B cell (primary cell): ENCODE measurements around the gene PMPCA. TPM values are rescaled to one million over a fixed set of nuclear protein-coding genes. Genes with fewer than 3 reads are reported as not detected.

ENCODE experiments used
- ATAC-seq: fragments of 200-7000 bp; cut with Tn5 transposase; one replicate; pipeline ENCODE4 v1.10.0; 2021; ENCODE audit warnings: low read depth, mild to moderate bottlenecking, moderate number of reproducible peaks, moderate library complexity
- CTCF ChIA-PET: fragments of 350-600 bp; sonication (Branson Sonifier 250); formaldehyde crosslinking; loops from one replicate; lab custom pipeline; 2021; ENCODE audit warnings: antibody characterized with exemption, inconsistent platforms; lab: Charles Lee
- POLR2A ChIA-PET: fragments of 350-600 bp; sonication (Branson Sonifier 250); formaldehyde crosslinking; loops from one replicate; lab custom pipeline; 2021; ENCODE audit warnings: antibody characterized with exemption; lab: Charles Lee
- DNase-seq: peaks from one replicate; pipeline ENCODE4 v3.0.0; 2013
- H2AFZ ChIP-seq: 2 replicates; pipeline ENCODE4 v1.6.1; 2012; ENCODE audit warnings: mild to moderate bottlenecking, low read depth, low read length; ENCODE audit not compliant: insufficient read depth, poor library complexity, severe bottlenecking
- H3K27ac ChIP-seq, 2 donors: 1 replicate in 1 of 2; 2 replicates in 1 of 2; pipeline ENCODE4 v1.5.1; 2012 to 2013; ENCODE audit warnings: low read length in 2 of 2, mild to moderate bottlenecking in 2 of 2, moderate library complexity in 1 of 2
- H3K27me3 ChIP-seq, 4 experiments: fragments of 200-600 bp in 1 of 4; sonication (generic) in 1 of 4; replicated peaks in 1 of 4; 1 replicate in 2 of 4; 2 replicates in 2 of 4; pipeline versions ENCODE4 v1.6.1 to v1.7.0; 2013 to 2016; ENCODE audit warnings: low read length in 3 of 4, mild to moderate bottlenecking in 2 of 4, mixed read lengths in 1 of 4, moderate library complexity in 1 of 4; ENCODE audit not compliant: insufficient read depth in 4 of 4, control insufficient read depth in 3 of 4; ENCODE audit errors: control extremely low read depth in 1 of 4
- H3K36me3 ChIP-seq, 2 experiments: replicated peaks in 1 of 2; 1 replicate in 1 of 2; 2 replicates in 1 of 2; pipeline versions ENCODE4 v1.6.1 to v1.7.1; 2013; ENCODE audit warnings: low read length in 1 of 2; ENCODE audit not compliant: insufficient read depth in 2 of 2, control insufficient read depth in 1 of 2; ENCODE audit errors: control extremely low read depth in 1 of 2, extremely low read depth in 1 of 2
- H3K4me1 ChIP-seq, 2 donors: fragments of 200-600 bp in 1 of 2; sonication (generic) in 1 of 2; 1 replicate in 1 of 2; 2 replicates in 1 of 2; pipeline versions ENCODE4 v1.5.1 to v1.6.1; 2013 to 2017; ENCODE audit warnings: low read length in 2 of 2; ENCODE audit not compliant: control insufficient read depth in 2 of 2, insufficient read depth in 2 of 2
- H3K4me2 ChIP-seq: replicated peaks from 2 replicates; pipeline ENCODE3; 2012; ENCODE audit warnings: mild to moderate bottlenecking, low read depth, low read length; ENCODE audit not compliant: poor library complexity, severe bottlenecking
- H3K4me3 ChIP-seq, 5 experiments: fragments of 200-600 bp in 1 of 5; sonication (generic) in 1 of 5; 1 replicate in 3 of 5; 2 replicates in 2 of 5; pipeline versions ENCODE4 v1.5.1 to v1.7.0; 2011 to 2016; ENCODE audit warnings: low read length in 4 of 5, mild to moderate bottlenecking in 4 of 5, low read depth in 2 of 5, control low read depth in 1 of 5, moderate library complexity in 1 of 5; ENCODE audit not compliant: insufficient read depth in 1 of 5; ENCODE audit errors: control extremely low read depth in 1 of 5, extremely low read depth in 1 of 5
- H3K79me2 ChIP-seq: fragments of 200-600 bp; sonication (generic); one replicate; pipeline ENCODE4 v1.6.0; 2016; ENCODE audit warnings: low read length; ENCODE audit not compliant: control insufficient read depth, insufficient read depth
- H3K9ac ChIP-seq: fragments of 200-600 bp; sonication (generic); 2 replicates; pipeline ENCODE4 v1.6.1; 2017; ENCODE audit warnings: mild to moderate bottlenecking, low read length, moderate library complexity
- H3K9me3 ChIP-seq, 3 donors: one replicate each; pipeline versions ENCODE4 v1.6.1 to v1.7.1; 2013; ENCODE audit warnings: low read length in 2 of 3; ENCODE audit not compliant: control insufficient read depth in 2 of 3, insufficient read depth in 1 of 3; ENCODE audit errors: control extremely low read depth in 1 of 3
- H4K20me1 ChIP-seq: 2 replicates; pipeline ENCODE4 v1.6.0; 2012; ENCODE audit warnings: mild to moderate bottlenecking, low read length; ENCODE audit not compliant: insufficient read depth, control insufficient read depth, poor library complexity, severe bottlenecking
- H3K27ac Mint-ChIP-seq: one replicate; pipeline ENCODE4 v1.8.0; 2021; ENCODE audit warnings: mixed read lengths
- H3K27me3 Mint-ChIP-seq: one replicate; pipeline ENCODE4 v1.8.0; 2021; ENCODE audit warnings: mixed read lengths
- H3K4me1 Mint-ChIP-seq: one replicate; pipeline ENCODE4 v1.8.0; 2021; ENCODE audit warnings: mixed read lengths
- H3K4me3 Mint-ChIP-seq: one replicate; pipeline ENCODE4 v1.8.0; 2021; ENCODE audit warnings: mixed read lengths
- H3K9me3 Mint-ChIP-seq: one replicate; pipeline ENCODE4 v1.8.0; 2022; ENCODE audit warnings: mixed read lengths; ENCODE audit not compliant: insufficient read depth
- EZH2 ChIP-seq: IDR thresholded peaks from 2 replicates; pipeline ENCODE4 v1.6.1; 2012; ENCODE audit warnings: borderline replicate concordance, low read depth, mild to moderate bottlenecking, moderate library complexity, low read length; ENCODE audit not compliant: insufficient read depth, poor library complexity, severe bottlenecking
- WGBS: methylation state at CpG from one replicate; pipeline ENCODE4 v1.1.5; 2013; ENCODE audit warnings: missing lambda C conversion rate; ENCODE audit not compliant: insufficient coverage; 5-methylcytosine and 5-hydroxymethylcytosine counted together
- intact Hi-C: fragments of 100-400 bp; cut with micrococcal nuclease; formaldehyde crosslinking; loops from one replicate; pipeline ENCODE4 v1.10.0; 2022
- polyA plus RNA-seq: library from polyadenylated mRNA; depleted of rRNA; stranded (reverse); fragments of >200 nt; gene quantifications from 2 replicates; pipeline ENCODE4 v1.2.3, GENCODE V29; 2012
- total RNA-seq, 2 donors: library from RNA; stranded (reverse); fragments of 120-200 nt in 1 of 2; gene quantifications; 1 replicate in 1 of 2; 2 replicates in 1 of 2; pipeline versions ENCODE4 v1.2.3 to v1.2.4, GENCODE V29; 2013 to 2022
- TF ChIP-seq, protein P1 (sequence below): fragments of 200-600 bp; IDR thresholded peaks from one replicate; pipeline ENCODE4 v1.8.0; 2022; ENCODE audit warnings: antibody characterized with exemption, mild to moderate bottlenecking

PMPCA gene
- total and polyA plus RNA-seq, 2 donors (not counting 1 experiment from before 2014, with no cell fraction given) = 64.4 to 72.2 TPM

GRCh38 chr9:136445799-136446198 lies 35.3 kb downstream of the PMPCA start:
- Histone ChIP-seq H3K9me3 (no peaks in the 10 kb centered on the region), H3K9ac (no peak overlapping the region), H3K36me3 (peaks cover 6 to 68% of the 10 kb centered on the region in 2 experiments), H2AFZ (no peak overlapping the region), H3K27me3 (no peaks in the 10 kb centered on the region), H3K4me3 (no peak overlapping the region), H3K27ac (no peak overlapping the region), H3K79me2 (peaks cover 2% of the 10 kb centered on the region), H3K4me1 (no peaks in the 10 kb centered on the region), H3K4me2 (no peak overlapping the region), H4K20me1 (peaks cover 17% of the 10 kb centered on the region)
- intact Hi-C loops = no loop called here
- H3K27me3 Mint-ChIP-seq = no peaks in the 10 kb centered on the region
- no peaks in the 10 kb centered on the region for H3K9me3 Mint-ChIP-seq
- TF ChIP-seq EZH2 = no peak
- TF ChIP-seq, protein P1, sequence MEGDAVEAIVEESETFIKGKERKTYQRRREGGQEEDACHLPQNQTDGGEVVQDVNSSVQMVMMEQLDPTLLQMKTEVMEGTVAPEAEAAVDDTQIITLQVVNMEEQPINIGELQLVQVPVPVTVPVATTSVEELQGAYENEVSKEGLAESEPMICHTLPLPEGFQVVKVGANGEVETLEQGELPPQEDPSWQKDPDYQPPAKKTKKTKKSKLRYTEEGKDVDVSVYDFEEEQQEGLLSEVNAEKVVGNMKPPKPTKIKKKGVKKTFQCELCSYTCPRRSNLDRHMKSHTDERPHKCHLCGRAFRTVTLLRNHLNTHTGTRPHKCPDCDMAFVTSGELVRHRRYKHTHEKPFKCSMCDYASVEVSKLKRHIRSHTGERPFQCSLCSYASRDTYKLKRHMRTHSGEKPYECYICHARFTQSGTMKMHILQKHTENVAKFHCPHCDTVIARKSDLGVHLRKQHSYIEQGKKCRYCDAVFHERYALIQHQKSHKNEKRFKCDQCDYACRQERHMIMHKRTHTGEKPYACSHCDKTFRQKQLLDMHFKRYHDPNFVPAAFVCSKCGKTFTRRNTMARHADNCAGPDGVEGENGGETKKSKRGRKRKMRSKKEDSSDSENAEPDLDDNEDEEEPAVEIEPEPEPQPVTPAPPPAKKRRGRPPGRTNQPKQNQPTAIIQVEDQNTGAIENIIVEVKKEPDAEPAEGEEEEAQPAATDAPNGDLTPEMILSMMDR = no peak
- H3K4me1 Mint-ChIP-seq = peaks cover 2% of the 10 kb centered on the region
- ChIA-PET CTCF (no interaction called here), POLR2A (no interaction called here)
- DNase-seq = no peak
- 92% methylated on average over 6 of the region's 7 CpGs for WGBS
- no peak for ATAC-seq
- H3K4me3 Mint-ChIP-seq = no peak overlapping the region
- no peak overlapping the region for H3K27ac Mint-ChIP-seq

GRCh38 chr9:136447173-136447778 lies 36.8 kb downstream of the PMPCA start:
- Mint-ChIP-seq H3K9me3 (no peaks in the 10 kb centered on the region), H3K27me3 (no peaks in the 10 kb centered on the region), H3K4me1 (peaks cover 2% of the 10 kb centered on the region), H3K4me3 (no peak overlapping the region), H3K27ac (no peak overlapping the region)
- TF ChIP-seq, protein P1 = no peak
- no peak for TF ChIP-seq EZH2
- CTCF ChIA-PET = no interaction called here
- ATAC-seq (no peak), DNase-seq (no peak)
- Histone ChIP-seq H3K9ac (no peak overlapping the region), H3K4me3 (no peak overlapping the region), H2AFZ (no peak overlapping the region), H3K27ac (no peak overlapping the region), H3K9me3 (no peaks in the 10 kb centered on the region), H3K27me3 (no peaks in the 10 kb centered on the region), H3K36me3 (peaks cover 6 to 76% of the 10 kb centered on the region in 2 experiments), H3K79me2 (peaks cover 10% of the 10 kb centered on the region), H4K20me1 (peaks cover 25% of the 10 kb centered on the region), H3K4me2 (no peak overlapping the region), H3K4me1 (no peaks in the 10 kb centered on the region)
- 95% methylated on average over 27 of the region's 27 CpGs for WGBS
- POLR2A ChIA-PET = no interaction called here
- intact Hi-C loops = no loop called here
